Measurements from ENCODE around the gene DNAH1.
"Not testable (repeated sequence)": the region's sequence is repeated elsewhere in the genome, so short reads cannot be mapped to it uniquely, and the experiment has no call there.

DNAH1 gene

GRCh38 chr3:52315977-52316764 lies at the start of gene DNAH1:
DNAH1 (plus strand) TSS chr3:52316319; CDS start chr3:52322443, 6,124 bp downstream.
- DNase-seq (ENCODE audit: low read depth in 2 of 2) = no peak

- no peak for DNase-seq (ENCODE audit: low read depth in 2 of 2)
Observed at GRCh38 chr3:52268036-52268435, 48.1 kb upstream of the DNAH1 start.

- DNase-seq (ENCODE audit: low read depth in 2 of 2) = no peak
Observed at GRCh38 chr3:52269776-52270175, 46.3 kb upstream of the DNAH1 start.

GRCh38 chr3:52270252-52270754 lies 45.8 kb upstream of the DNAH1 start:
- no peak for DNase-seq (ENCODE audit: low read depth in 2 of 2)

GRCh38 chr3:52272172-52272571 lies 43.9 kb upstream of the DNAH1 start:
- DNase-seq (ENCODE audit: low read depth in 2 of 2) = not testable (repeated sequence)

GRCh38 chr3:52272831-52273230 lies 43.3 kb upstream of the DNAH1 start:
- DNase-seq (ENCODE audit: low read depth in 2 of 2) = no peak

- DNase-seq (ENCODE audit: low read depth in 2 of 2) = not testable (repeated sequence)
Observed at GRCh38 chr3:52274781-52275180, 41.3 kb upstream of the DNAH1 start.

GRCh38 chr3:52277071-52277964 lies 38.8 kb upstream of the DNAH1 start:
- DNase-seq (ENCODE audit: low read depth in 2 of 2) = peak; percentile 53 to 75

- DNase-seq (ENCODE audit: low read depth in 2 of 2) = peak; percentile 44 to 46
Observed at GRCh38 chr3:52277972-52278509, 38.1 kb upstream of the DNAH1 start.

- DNase-seq (ENCODE audit: low read depth in 2 of 2) = peak; percentile 98 to 99
Observed at GRCh38 chr3:52278510-52279069, 37.5 kb upstream of the DNAH1 start, which contains the start of gene WDR82. WDR82 (minus strand) TSS chr3:52278649; CDS start chr3:52278361, 288 bp downstream.

- no peak for DNase-seq (ENCODE audit: low read depth in 2 of 2)
Observed at GRCh38 chr3:52279596-52279995, 36.5 kb upstream of the DNAH1 start.

- DNase-seq (ENCODE audit: low read depth in 2 of 2) = no peak
Observed at GRCh38 chr3:52280050-52280461, 36.1 kb upstream of the DNAH1 start.

- DNase-seq (ENCODE audit: low read depth in 2 of 2) = no peak
Observed at GRCh38 chr3:52281981-52282801, 33.9 kb upstream of the DNAH1 start.

GRCh38 chr3:52283306-52283705 lies 32.8 kb upstream of the DNAH1 start:
- no peak for DNase-seq (ENCODE audit: low read depth in 2 of 2)

GRCh38 chr3:52284051-52284450 lies 32.1 kb upstream of the DNAH1 start:
- DNase-seq (ENCODE audit: low read depth in 2 of 2) = not testable (repeated sequence)

- no peak for DNase-seq (ENCODE audit: low read depth in 2 of 2)
Observed at GRCh38 chr3:52286777-52287110, 29.4 kb upstream of the DNAH1 start.

GRCh38 chr3:52288674-52289073 lies 27.4 kb upstream of the DNAH1 start:
- no peak for DNase-seq (ENCODE audit: low read depth in 2 of 2)

- DNase-seq (ENCODE audit: low read depth in 2 of 2) = no peak
Observed at GRCh38 chr3:52289338-52289746, 26.8 kb upstream of the DNAH1 start.

- DNase-seq (ENCODE audit: low read depth in 2 of 2) = no peak
Observed at GRCh38 chr3:52289747-52290595, 26.1 kb upstream of the DNAH1 start.

Measured in activated CD4-positive, alpha-beta T cell treated with anti-CD3 and anti-CD28 coated beads for 24 hours (primary cell).